ENCODE measurements around the gene ADK.

DNA sequence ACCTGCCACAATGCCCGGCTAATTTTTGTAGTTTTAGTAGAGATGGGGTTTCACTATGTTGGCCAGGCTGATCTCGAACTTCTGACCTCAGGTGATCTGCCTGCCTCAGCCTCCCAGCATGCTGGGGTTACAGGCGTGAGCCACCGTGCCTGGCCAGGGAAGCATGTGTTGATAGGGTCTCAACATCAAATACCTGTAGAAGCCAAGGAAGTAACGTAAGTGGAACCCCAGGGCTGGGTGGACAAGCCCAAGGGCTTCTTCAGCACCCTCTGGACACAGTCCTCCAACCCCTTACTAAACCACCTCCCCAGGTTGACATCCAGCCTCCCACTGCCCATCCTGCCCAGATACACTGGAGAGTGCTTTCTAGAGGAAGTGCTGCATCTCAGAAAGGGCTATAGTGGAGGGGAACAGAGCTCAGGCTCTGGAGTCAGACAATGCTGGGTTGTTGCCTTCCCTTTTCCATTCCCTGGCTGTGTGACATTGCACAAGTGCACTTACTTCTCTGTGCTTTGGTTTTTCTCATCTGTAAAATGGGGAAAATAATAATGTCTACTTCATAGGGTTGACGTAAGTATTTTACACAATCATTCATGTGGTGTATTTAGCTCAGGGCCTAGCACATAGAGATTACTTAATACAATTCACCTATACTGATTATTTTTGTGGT is 601.5 kb downstream of the ADK start:
- TF ChIP-seq, protein P1, sequence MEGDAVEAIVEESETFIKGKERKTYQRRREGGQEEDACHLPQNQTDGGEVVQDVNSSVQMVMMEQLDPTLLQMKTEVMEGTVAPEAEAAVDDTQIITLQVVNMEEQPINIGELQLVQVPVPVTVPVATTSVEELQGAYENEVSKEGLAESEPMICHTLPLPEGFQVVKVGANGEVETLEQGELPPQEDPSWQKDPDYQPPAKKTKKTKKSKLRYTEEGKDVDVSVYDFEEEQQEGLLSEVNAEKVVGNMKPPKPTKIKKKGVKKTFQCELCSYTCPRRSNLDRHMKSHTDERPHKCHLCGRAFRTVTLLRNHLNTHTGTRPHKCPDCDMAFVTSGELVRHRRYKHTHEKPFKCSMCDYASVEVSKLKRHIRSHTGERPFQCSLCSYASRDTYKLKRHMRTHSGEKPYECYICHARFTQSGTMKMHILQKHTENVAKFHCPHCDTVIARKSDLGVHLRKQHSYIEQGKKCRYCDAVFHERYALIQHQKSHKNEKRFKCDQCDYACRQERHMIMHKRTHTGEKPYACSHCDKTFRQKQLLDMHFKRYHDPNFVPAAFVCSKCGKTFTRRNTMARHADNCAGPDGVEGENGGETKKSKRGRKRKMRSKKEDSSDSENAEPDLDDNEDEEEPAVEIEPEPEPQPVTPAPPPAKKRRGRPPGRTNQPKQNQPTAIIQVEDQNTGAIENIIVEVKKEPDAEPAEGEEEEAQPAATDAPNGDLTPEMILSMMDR (conservative IDR thresholded peaks at IDR 0.05; ENCODE audit: low read length), result no peak
- TF ChIP-seq EZH2phosphoT487 (IDR thresholded peaks at IDR 0.05; ENCODE audit: borderline replicate concordance), result no peak

All from Loucy (cell line).